ENCODE measurements around the gene CCDC152.
"Not testable (repeated sequence)": the region's sequence is repeated elsewhere in the genome, so short reads cannot be mapped to it uniquely, and the experiment has no call there.

The CCDC152 gene

GRCh38 chr5:42721484-42721883 is 35.1 kb upstream of the CCDC152 start:
- H3K4me3 ChIP-seq (ENCODE audit: low read depth in 1 of 2, low read length in 1 of 2) = no peak overlapping the region
- no peaks in the 10 kb centered on the region for H3K9me3 ChIP-seq
- H3K4me1 ChIP-seq (ENCODE audit: control insufficient read depth in 1 of 2, insufficient read depth in 1 of 2, low read depth in 1 of 2, low read length in 1 of 2) = peaks cover 0 to 4% of the 10 kb centered on the region in 2 experiments
- no peaks in the 10 kb centered on the region for H3K36me3 ChIP-seq
- no peak overlapping the region for H3K27ac ChIP-seq
- no peak for TF ChIP-seq CTCF (IDR thresholded peaks at IDR 0.05)
- peaks cover 34% of the 10 kb centered on the region for H3K27me3 ChIP-seq

- not testable (repeated sequence) for H3K9me3 ChIP-seq; H3K4me1 ChIP-seq (ENCODE audit: control insufficient read depth in 1 of 2, insufficient read depth in 1 of 2, low read depth in 1 of 2, low read length in 1 of 2); H3K36me3 ChIP-seq; H3K4me3 ChIP-seq (ENCODE audit: low read depth in 1 of 2, low read length in 1 of 2); H3K27me3 ChIP-seq; H3K27ac ChIP-seq
Observed at GRCh38 chr5:42734531-42735058, 22.0 kb upstream of the CCDC152 start.

GRCh38 chr5:42740920-42741319 is 15.7 kb upstream of the CCDC152 start:
- Histone ChIP-seq H3K36me3 (no peaks in the 10 kb centered on the region), H3K27ac (no peak overlapping the region), H3K27me3 (no peaks in the 10 kb centered on the region), H3K4me1 (ENCODE audit: control insufficient read depth in 1 of 2, insufficient read depth in 1 of 2, low read depth in 1 of 2, low read length in 1 of 2) (no peaks in the 10 kb centered on the region), H3K4me3 (ENCODE audit: low read depth in 1 of 2, low read length in 1 of 2) (no peak overlapping the region), H3K9me3 (no peaks in the 10 kb centered on the region)
- no peak for TF ChIP-seq CTCF (IDR thresholded peaks at IDR 0.05)

GRCh38 chr5:42745426-42745825 is 11.2 kb upstream of the CCDC152 start:
- no peak for TF ChIP-seq CTCF (IDR thresholded peaks at IDR 0.05)
- Histone ChIP-seq H3K9me3 (no peaks in the 10 kb centered on the region), H3K27me3 (no peaks in the 10 kb centered on the region), H3K36me3 (no peaks in the 10 kb centered on the region), H3K27ac (no peak overlapping the region), H3K4me3 (ENCODE audit: low read depth in 1 of 2, low read length in 1 of 2) (no peak overlapping the region), H3K4me1 (ENCODE audit: control insufficient read depth in 1 of 2, insufficient read depth in 1 of 2, low read depth in 1 of 2, low read length in 1 of 2) (no peaks in the 10 kb centered on the region)

GRCh38 chr5:42745856-42746255 is 10.8 kb upstream of the CCDC152 start:
- Histone ChIP-seq H3K4me1 (ENCODE audit: control insufficient read depth in 1 of 2, insufficient read depth in 1 of 2, low read depth in 1 of 2, low read length in 1 of 2) (no peaks in the 10 kb centered on the region), H3K27me3 (no peaks in the 10 kb centered on the region), H3K36me3 (no peaks in the 10 kb centered on the region), H3K27ac (no peak overlapping the region), H3K4me3 (ENCODE audit: low read depth in 1 of 2, low read length in 1 of 2) (no peak overlapping the region), H3K9me3 (no peaks in the 10 kb centered on the region)
- TF ChIP-seq CTCF (IDR thresholded peaks at IDR 0.05) = no peak

GRCh38 chr5:42749020-42749419 is 7.6 kb upstream of the CCDC152 start:
- no peak for TF ChIP-seq CTCF (IDR thresholded peaks at IDR 0.05)
- H3K27ac ChIP-seq = no peak overlapping the region
- H3K4me1 ChIP-seq (ENCODE audit: control insufficient read depth in 1 of 2, insufficient read depth in 1 of 2, low read depth in 1 of 2, low read length in 1 of 2) = no peaks in the 10 kb centered on the region
- no peak overlapping the region for H3K4me3 ChIP-seq (ENCODE audit: low read depth in 1 of 2, low read length in 1 of 2)
- no peaks in the 10 kb centered on the region for H3K9me3 ChIP-seq
- H3K36me3 ChIP-seq = no peaks in the 10 kb centered on the region
- no peaks in the 10 kb centered on the region for H3K27me3 ChIP-seq

Data from neutrophil (primary cell).